Measurements from ENCODE around the gene ZRANB3. TPM values are rescaled to one million over a fixed set of nuclear protein-coding genes. Genes with fewer than 3 reads are reported as not detected.

Gene ZRANB3
- 7.8 and 17.3 TPM in 2 replicates for total RNA-seq

DNA sequence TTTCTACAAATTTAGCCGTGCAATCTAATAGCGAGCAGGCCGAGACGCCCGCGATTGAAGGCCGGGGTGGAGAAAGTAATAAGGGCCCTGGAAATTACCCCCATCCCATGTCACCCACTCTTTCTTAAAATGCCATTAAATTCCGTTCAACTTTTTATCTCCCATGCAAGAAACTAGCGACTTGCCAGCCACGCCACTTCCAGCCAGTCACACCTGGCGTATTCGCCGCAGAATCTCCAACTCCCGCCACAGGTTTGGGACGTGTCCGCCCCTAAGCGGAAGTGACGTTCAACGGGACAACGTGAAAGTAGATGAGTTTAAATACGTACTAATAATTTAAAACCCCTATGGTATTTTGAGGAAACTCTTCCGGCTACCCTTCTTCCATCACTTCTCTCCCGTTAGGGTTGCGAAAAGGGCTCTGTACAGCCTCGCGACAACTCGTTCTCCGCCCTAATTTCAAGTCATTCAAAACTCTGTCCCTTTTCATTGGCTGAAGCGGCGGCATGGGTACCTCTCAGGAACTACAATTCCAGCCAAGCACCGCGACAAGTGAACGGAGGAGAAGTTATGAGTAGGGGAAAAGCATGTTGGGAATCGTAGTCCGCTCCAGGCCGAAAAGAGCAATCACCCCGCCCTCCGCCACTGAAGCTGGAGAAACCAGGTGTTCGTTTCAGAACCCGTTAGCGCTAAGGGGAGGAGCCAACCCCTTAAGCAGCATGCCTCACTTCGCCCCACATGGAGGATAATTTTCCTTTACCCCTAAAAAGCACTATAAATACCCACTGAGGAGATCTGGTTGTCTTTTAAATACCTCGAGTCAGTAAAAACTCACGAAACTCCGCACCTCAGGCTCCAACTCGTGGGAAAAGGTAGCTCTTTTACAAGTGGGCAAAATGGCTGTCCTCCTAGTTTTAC lies at the start of gene ZRANB3:
Gene ZRANB3, minus strand, starts transcription at position 906 of the 918 bp plus-strand sequence.

DNA sequence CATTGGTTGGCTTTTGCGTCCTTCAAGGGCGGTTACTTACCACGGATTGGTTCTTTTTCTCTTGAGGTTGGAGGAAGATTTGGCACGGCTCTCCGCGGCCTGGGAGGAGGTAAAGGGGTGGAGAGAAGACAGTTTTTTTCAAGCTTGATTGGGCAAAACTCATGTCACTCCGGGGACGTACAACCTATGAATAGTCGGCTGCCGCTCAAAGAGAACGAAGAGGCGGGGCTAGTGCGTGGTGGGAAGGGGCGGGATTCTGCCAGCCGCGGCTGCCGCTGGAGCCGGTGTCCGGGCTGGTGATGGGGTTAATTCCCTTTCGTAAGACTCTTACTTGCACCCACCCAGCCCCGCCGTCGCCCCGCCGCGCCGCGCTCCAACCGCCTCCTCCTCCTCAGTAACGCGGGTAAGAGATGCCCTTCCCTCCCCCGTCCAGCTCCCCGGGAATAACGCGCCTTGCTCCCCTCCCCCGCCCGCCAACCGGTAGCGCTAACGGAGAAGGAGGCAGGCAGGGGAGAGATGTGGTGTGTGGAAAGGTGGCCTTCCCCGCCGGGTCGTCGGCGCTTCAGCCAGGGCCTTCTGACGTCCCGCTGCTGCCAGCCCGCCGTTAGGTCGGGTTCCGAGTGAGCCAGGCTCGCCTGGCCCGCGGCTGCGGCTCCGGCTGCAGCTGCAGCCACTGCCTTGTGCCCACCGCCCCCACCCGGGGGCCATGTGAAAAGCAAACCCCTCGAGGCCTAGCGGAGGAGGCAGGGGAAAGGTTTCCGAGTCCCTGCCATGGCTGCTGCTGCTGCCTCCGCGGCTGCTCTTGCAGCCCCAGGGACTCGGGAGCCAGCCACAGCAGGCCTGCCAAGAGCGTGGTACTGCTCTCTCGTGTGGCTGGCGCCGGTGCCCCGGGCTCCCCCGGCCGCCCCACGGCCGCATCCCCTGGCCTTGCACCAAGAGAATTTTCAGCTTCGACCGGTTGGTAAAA lies 496 bp upstream of the ZRANB3 start, which contains the start of gene R3HDM1:
Gene R3HDM1, plus strand, starts transcription at position 254 of the 967 bp plus-strand sequence. CDS start 73,362 bp downstream, outside the sequence.

Other genes starting within 250 kb of the ZRANB3 start
- 12.7 and 13.3 TPM in 2 replicates for gene R3HDM1, start 266 bp upstream of the ZRANB3 start, total RNA-seq
- 45.3 and 57.8 TPM in 2 replicates for gene UBXN4, start 210.6 kb upstream of the ZRANB3 start, total RNA-seq

Data from myometrial cell (primary cell).